Measurements from ENCODE around the gene HMGB1.

- no peak for TF ChIP-seq POLR2AphosphoS5 (IDR thresholded peaks at IDR 0.05; ENCODE audit: low read depth, low read length)
- no peak for TF ChIP-seq TAF1 (IDR thresholded peaks at IDR 0.05; ENCODE audit: borderline replicate concordance, insufficient read depth, low read length)
- TF ChIP-seq, protein P1, sequence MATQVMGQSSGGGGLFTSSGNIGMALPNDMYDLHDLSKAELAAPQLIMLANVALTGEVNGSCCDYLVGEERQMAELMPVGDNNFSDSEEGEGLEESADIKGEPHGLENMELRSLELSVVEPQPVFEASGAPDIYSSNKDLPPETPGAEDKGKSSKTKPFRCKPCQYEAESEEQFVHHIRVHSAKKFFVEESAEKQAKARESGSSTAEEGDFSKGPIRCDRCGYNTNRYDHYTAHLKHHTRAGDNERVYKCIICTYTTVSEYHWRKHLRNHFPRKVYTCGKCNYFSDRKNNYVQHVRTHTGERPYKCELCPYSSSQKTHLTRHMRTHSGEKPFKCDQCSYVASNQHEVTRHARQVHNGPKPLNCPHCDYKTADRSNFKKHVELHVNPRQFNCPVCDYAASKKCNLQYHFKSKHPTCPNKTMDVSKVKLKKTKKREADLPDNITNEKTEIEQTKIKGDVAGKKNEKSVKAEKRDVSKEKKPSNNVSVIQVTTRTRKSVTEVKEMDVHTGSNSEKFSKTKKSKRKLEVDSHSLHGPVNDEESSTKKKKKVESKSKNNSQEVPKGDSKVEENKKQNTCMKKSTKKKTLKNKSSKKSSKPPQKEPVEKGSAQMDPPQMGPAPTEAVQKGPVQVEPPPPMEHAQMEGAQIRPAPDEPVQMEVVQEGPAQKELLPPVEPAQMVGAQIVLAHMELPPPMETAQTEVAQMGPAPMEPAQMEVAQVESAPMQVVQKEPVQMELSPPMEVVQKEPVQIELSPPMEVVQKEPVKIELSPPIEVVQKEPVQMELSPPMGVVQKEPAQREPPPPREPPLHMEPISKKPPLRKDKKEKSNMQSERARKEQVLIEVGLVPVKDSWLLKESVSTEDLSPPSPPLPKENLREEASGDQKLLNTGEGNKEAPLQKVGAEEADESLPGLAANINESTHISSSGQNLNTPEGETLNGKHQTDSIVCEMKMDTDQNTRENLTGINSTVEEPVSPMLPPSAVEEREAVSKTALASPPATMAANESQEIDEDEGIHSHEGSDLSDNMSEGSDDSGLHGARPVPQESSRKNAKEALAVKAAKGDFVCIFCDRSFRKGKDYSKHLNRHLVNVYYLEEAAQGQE (IDR thresholded peaks at IDR 0.05; ENCODE audit: insufficient read depth in 1 of 2, low read depth in 2 of 2, low read length in 2 of 2) = no peak
Observed at GRCh38 chr13:30493658-30494381, 28.1 kb upstream of the HMGB1 start.

All from PFSK-1 (cell line).